ENCODE results near the gene KCNJ6.
"Not testable (repeated sequence)": the region's sequence is repeated elsewhere in the genome, so short reads cannot be mapped to it uniquely, and the experiment has no call there.

The KCNJ6 gene

DNA sequence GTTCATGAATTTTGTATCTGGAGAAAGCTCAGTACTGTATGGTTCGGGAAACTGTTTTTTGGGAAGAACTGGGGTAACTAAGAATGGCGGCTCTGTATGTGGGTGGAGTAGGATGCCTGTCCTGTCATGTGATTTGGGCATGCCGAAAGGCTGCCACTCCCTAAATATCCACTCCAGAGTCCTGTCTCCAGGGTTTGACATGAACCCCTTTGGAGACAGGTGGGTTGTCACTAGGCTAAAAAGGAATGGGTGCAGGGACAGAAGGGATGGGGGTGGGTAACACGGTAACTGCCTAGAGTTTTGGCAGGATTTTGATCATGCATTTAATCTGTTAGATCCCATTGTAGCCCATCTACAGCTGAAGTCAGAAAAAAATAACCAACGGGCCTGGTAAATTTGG lies 150.1 kb downstream of the KCNJ6 start:
- no peak for DNase-seq

DNA sequence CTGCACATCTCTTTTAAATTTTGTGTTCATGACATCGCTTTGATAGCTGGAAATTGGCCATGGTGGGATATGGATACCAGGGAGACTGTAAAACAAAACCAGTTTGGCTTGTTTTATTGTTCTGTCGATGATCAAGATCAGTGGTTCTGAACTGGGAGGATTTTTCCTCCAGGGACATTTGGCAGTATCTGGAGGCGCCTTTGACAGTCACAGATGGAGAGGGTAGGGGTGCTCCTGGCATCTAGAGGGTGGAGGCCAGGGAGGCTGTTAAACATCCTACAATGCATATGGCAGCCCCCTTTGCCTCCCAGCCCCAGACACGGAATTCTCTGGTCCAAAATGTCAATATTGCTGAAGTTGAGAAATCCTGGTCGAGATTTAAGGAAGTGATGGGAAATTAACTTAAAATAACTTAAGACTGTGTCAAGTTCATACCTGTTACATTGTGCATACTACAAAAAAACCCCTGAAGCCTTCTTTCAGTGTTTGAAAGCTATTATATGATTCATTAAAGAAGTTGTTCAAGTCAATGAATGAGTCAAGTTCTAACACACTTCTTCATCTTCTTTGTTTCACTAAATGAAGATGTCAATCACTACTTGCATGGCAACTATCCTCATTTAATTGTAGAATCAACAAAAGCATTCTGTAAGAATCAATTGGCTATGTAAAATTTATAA lies 150.9 kb downstream of the KCNJ6 start:
- DNase-seq, result no peak

DNA sequence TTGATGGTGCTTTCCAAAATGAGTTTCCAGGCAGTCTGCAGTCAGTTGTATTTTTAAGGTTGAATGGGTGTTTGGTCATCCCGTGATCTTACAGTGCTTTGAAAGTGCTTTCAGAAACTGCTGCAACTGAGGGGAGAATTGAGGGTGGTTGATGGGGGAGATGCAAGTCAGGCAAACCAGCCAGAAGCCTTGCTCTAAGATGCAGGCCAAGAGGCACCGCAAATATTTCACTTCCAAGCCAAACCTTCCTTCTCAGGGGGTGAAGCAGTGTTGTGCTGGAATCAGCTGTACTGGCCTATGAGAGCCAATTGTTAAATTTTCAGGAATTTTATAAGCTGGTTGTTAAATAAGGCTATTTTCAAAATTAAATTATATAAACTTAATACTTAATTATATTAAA lies 151.6 kb downstream of the KCNJ6 start:
- DNase-seq, result no peak

DNA sequence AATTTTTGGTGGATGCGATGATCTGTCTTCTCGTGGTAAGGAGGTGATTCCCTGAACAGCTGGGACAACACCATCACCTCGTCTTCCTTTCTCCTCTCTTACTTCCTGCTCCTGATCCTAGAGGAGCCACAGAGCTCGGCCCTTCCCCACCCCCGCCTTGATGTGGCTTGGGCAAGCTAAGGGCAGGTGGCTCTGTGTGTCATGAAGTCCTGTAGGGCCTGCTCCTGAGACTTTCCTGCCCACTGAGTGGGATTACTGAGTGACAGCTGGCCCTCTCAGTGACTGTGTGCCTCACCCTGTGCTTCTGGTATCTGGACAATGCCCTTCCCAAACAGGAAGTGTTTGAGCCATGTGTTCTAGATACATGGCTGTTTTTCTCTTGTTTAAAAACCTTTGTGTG lies 153.0 kb downstream of the KCNJ6 start:
- no peak for DNase-seq

DNA sequence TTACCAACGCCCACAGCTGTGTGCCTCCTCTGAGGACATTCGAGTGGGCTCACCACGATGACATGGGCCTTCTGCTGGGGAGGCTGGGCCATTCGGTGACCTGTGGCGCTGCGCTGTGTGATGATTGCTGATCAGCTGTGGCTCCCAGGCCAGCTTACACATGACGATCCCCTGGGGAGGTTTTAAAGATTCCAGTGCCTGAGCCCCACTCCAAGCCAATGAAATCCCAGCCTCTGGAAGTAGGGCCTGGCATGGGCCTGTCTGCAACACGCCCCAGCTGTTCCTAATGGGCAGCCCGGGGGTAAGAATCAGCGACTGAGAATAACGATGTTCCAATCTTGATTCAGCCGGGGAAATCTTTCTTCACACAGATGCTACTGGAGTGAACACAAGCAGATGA lies 153.7 kb downstream of the KCNJ6 start:
- no peak for DNase-seq

DNA sequence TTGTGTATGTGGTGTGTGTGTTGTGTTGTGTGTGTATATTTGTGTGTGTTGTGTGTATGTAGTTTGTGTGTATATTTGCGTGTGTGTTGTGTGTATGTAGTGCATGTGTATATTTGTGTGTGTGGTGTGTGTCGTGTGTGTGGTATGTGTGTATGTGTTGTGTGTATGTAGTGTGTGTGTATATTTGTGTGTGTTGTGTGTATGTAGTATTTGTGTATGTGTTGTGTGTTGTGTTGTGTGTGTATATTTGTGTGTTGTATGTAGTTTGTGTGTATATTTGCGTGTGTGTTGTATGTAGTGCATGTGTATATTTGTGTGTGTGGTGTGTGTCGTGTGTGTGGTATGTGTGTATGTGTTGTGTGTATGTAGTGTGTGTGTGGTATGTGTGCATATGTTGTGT lies 154.9 kb downstream of the KCNJ6 start:
- DNase-seq, result not testable (repeated sequence)

DNA sequence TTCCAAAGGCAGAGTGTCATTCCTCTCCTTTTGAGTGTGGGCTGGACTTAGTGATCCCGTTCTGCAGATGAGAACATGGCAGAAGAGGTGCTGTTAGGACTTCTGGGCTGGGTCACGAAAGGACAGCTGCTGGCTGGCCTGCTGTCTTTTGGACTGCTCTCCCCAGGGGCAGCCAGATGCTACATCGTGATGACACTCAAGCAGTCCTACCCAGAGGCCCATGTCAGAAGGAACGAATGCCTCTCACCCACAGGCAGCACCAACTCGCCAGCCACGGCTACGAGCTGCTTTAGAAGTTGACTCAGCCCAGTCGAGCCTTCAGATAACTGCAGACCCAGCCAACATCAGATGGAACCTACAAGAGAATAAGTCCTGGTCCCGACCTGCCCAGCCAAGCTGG lies 156.5 kb downstream of the KCNJ6 start:
- DNase-seq, result no peak

DNA sequence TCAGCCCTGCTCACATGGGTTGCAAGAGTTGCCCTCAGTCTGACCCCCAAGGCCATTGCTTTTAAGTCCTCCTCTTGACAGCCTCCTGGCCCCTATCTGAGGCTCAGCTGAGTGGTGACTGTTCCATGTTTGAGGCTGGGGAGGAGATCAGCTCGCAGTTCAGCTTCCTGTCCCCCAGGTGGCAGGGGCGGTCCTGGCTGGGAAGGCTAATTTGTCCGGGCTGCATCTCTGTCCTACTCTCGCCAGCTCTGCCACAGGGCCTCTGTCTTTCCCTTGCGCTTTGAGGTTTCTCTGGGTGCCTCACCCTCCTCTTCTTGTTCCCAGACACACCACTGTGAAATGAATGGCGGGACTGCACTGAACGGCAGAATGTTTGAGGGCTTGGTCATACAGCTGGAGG lies 157.3 kb downstream of the KCNJ6 start:
- DNase-seq, result no peak

DNA sequence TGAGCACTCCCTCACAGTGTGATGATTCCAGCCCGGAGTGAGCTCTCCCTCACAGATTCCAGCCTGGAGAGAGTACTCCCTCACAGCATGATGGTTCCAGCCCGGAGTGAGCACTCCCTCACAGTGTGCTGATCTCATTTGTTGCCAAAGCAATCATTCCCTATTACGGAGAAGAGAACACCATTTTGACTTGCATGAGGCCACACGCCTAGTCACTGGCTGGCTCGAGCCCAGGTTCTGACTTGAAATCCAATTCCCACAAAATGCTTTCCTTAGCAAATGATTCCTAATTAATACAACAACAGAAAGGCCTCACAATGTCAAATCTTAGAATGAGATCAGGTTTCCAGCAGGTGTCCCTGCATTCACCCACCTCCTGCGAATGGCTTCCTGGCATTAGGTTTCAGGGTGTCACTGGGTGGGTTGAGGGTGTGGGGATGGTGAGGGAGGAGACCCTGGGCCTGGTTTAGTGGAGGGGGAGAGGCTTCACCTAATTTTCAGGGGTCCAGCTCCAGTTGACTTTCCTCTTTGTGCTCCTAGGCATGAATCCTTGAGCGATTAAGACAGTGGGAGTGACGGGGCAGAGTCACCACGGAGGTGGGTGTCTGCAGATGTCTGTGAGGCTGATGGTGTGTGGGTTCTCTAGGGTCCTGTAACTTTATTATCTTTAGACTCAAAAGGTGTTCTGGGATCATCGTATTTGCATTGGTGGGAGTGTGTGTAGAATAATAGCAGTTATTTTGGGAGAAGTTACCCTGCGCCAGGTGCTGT lies 158.5 kb downstream of the KCNJ6 start:
- no peak for DNase-seq

DNA sequence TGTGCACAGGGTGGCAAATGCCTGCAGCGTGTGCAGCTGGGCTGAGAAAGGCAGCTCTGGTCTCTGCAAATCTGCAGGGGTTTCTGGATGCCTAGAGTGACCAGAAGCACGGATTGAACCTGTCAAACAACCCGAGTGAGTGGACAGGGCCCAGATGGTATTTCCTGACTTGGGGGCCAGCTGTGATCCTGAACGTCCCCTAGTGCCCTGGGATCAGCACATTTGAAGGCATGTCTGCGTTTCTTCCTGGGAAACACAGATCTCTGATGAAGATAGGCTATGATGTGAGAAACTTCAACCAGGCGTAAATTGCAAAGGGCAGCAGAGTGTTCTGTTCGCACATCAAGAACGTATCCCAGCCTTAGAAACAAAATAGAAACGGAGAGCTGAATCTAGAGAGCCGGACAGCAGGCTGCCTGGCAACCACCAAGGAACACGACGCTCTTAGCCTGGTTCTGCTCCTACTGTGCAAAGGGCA lies 163.1 kb downstream of the KCNJ6 start:
- DNase-seq, result no peak

DNA sequence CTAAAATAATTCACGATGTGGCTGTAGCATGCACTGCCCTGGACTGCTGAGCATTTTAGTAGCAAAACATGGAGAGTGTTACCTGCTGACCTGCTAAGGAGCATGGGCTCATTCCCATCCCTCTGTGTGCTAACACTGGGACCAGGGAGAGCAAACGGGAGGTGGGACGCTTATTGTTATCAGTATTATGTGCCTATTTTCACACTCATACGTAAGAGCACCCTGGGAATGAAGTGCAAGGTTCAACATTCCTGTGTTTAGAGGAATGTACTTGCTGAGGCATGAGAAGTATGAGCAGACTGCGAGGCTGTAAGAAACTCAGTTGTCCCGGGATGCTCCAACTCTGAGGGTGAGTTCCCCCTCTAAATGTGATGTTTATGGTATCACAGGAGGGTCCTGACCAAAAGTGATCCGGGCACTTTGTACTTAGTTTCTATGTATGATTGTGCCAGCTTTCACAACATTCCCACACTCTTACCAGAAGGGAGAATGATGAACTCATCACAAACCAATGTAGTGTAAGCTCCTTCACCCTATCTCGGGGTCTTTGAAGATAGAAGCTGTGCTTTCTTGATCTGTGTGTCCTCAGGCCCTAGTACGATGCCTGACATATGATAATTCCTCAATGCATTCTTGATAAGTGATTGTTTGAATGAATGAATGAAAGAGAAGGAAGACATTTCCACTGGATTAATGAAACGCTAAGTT lies 164.8 kb downstream of the KCNJ6 start:
- no peak for DNase-seq

DNA sequence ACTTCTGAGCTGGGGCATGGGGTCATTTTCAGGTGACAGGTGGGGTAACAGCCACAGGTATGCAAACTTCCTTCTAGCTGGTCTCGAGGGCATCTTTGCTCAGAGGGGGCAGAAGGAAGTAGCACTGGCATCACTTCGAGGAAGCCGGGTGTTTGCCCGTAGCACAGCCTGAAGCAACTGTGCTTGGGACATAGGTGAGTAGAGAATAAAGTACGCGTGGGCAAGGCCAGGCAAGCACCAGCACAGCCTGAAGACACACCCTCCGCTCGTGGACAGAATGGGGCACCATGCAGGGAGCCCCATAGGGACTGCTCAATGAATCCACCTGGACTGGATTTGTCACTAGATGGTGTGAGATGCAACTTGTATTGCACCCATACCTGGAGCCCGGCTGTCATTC lies 167.1 kb downstream of the KCNJ6 start:
- DNase-seq, result no peak

DNA sequence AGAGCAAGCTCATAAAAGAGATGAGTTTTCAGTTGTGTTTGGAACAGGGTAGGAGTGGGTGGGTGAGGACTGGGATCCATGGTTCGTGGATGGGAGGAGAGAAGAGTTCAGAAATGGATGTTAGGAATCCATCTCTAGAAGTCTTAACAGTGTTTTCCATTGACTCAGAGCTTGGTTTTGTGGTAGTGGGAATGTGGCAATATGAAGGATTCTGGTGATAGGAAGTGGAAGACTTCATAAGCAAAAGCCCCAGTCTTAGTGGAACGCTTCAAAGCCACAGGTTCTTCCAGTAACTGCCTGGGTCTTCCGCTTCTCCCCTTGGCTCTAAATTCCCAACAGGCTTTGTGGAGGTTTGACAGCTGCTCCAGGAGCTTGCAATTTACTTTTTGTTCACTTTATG lies 167.9 kb downstream of the KCNJ6 start:
- no peak for DNase-seq

DNA sequence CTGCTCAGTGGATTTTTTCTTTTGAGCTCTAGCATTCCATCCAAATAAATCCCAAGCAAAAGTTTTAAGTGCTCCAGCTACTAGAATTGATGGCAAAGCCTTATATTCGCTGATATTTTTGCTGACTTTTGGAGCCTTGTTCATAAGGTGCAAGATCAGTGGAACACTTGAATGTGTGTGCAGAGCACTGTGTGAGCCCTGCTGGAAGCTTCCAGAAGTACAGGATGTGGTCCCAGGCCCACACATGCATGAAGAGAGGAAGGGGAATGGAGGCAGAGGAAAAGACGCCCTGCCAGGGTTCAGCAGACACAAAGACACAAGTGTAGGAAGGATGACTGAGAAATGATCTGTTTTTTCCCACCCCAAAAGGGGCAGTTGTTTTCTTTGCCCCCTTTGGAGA lies 169.4 kb downstream of the KCNJ6 start:
- DNase-seq, result no peak

DNA sequence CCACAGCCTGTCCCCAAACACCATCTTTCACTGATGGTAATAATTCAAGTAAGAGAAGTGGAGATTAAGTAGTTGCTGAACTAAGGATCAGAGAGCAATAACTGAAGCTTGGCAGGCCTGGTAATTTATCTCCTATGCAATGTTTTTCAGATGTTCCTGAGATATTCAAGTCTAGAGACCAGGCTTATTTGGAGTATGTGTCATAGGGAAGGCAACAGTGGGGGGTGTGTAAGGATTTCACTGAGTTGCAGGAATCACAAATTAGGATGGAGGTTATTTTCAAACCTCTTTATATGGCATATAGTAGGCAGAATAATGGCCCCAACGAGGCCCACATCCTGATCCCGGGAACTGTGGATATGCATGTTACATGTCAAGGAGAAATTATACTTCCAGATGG lies 171.7 kb downstream of the KCNJ6 start:
- DNase-seq, result no peak

DNA sequence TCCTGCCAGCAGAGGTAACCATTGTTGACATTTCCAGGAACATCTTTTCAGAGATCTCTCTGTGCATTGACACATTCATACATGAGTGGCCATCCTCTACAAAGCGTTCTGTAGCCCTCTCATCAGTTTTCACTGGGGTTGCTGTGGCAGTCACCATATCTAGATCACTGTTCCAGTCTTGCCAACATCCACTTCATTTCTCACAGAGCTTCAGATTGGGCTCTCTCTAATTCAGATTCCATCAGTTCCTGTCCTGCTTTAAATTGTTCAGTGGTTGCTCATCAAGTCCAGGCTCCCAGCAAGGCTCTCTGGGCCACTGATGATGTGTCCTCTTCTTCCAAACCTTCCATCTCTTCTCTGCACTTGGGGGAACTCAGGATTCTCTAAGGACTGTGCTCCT lies 173.7 kb downstream of the KCNJ6 start:
- DNase-seq, result no peak

DNA sequence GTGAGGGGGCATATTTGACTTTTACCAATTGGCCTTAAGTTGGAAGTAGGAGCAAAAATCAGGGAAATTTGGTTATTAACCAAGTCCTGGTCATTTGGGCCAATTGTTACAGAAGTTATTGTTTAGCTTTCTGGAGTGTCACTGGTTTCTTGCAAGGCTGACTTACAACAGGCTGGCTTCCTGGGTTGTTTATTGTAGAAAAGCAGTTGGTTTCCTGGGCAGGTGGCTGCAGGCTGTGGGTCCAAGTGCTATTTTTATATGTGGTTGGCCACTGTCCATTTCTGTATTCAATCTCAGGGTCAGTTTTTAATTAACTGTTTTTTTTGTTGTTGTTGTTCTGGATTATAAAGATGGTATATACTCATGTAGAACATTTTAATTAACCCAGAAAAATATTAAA lies 174.1 kb downstream of the KCNJ6 start:
- DNase-seq, result no peak

DNA sequence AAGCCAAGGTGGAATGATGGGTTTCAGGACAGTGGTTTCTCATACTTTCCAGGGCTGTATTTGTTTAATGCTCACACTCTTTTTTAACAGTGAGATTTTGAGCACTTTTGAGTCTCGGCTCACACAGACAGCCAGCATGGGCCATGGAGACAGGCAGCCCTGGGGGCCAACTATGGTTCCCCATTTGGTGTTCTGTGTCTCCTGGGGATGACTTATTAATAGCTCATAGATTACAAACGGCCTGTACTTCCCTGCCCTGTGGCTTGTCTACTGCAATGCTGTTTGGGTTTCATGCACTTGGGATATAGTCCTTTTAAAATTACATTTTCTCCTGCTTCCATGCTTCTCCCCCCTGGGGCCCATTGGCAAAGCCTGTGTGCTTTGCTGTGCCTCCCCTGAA lies 178.3 kb downstream of the KCNJ6 start:
- no peak for DNase-seq

DNA sequence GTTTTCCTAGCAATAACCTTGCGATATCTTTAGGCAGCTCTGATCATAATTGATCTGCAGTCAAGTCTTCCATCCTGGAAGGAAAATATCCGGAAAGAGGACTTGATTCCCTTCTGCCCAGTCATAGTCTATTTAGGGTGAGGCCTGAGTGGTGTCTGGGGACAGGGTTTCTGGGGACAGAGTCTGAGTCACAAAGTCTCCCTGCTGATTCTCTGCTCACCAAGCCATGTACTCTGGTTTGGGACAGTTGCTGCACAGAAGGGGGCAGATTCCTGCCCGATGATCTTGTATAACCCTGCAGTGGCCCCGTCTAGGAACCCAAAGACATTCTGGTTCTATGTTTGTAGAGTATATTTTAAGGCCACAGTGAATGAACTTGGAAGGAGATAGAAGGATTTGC lies 178.8 kb downstream of the KCNJ6 start:
- no peak for DNase-seq

DNA sequence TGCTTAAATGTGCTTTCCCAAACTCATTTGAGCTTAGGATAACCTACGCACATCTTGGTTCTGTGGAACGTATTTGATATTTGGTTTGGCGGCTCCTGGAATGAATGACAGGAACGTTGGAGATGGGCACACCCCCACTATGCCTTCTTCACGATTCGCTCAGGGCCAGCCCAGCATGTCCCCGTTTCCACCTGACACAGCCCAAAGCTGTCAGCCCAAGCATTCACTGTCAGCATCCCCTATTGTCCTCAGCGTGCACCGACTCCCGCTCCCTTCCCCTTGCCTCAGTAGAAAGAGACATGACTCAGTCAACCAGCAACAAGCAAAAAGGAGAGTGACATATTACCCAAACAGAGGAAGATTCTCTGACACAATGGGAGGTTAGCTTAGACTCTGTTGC lies 181.4 kb downstream of the KCNJ6 start:
- no peak for DNase-seq

DNA sequence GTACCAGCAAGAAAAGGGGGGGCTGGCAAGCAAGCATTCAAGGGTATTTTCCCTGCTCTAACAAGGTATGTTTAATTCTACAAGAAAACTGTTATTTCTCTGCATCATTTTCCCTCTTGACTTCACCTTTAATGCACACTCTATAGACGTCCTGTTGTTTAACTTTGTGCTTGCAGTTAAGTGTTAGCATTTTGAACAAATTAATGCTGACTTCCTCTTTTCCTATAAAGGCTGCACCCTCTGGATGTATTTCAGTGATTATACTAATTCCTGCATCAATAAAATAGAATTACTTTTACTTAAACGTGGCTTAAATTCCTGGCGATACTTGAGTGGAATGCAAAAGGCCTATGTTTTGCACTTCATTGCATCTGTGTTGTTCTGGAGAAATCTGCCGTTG lies 183.3 kb downstream of the KCNJ6 start:
- no peak for DNase-seq

DNA sequence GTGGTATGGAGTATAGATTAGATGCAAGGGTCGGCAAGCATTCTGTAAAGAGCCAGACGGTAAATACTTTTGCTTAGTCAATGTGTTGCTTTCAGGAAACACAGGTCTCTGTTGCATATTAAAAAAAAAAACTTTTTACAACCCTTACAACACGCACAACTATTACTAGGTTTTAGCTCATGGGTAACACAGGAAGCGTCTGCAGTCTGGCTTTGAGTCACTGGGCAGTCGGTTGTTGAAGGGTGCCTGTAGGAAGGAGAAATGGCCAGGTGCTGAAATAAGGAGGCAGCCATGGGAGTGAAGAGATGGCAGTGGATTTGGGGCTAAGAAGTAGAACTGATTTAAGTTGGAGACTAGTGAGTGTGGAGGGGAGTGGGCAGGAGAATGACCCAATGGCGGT lies 192.1 kb downstream of the KCNJ6 start:
- no peak for DNase-seq

DNA sequence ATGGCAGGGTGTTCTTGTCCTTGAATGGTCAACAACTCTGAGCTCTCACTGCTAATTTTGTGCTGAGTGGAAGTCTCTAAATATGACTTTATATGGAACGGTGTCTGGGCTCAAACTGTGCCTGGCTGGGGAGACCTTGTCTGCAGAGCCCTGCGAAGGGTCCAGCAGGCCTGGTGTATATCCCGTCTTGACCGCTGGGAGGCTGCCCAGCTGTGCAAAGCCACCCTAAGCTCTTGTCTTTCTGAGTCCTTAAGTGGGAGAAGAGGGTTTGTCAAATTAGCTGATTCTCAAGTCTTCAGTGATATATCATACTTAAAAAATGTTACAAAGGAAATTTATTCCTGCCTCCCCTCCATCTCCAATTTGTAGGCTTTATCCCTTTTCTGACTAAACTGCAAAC lies 198.7 kb downstream of the KCNJ6 start:
- no peak for DNase-seq

DNA sequence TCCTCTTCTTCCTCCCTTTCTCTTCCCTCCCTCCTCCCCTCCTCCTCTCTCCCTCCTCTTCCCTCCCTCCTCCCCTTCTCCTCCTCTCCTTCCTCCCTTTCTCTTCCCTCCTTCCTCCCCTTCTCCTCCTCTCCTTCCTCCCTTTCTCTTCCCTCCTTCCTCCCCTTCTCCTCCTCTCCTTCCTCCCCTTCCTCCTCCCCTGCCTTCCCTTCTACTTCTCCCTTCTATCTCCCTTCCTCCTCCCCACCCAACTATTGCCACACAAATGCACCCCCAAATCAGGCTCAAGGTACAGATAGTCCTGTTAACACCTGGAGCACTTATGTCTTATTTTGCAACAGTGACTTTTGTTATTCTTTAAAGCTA lies 203.7 kb downstream of the KCNJ6 start:
- DNase-seq, result not testable (repeated sequence)

All from stimulated activated naive CD4-positive, alpha-beta T cell (primary cell).